H1 (cell line): Measurements from ENCODE around the gene GTF3C5. TPM values are rescaled to one million over a fixed set of nuclear protein-coding genes. Genes with fewer than 3 reads are reported as not detected.

Experiments
- CTCF ChIA-PET: fragments of 300-600 bp; sonication (Branson Sonifier 250); formaldehyde crosslinking; loops from one replicate; lab custom pipeline; 2021; ENCODE audit not compliant: partially characterized antibody; lab: Charles Lee
- POLR2A ChIA-PET: fragments of 300-600 bp; sonication (Branson Sonifier 250); formaldehyde crosslinking; loops from one replicate; lab custom pipeline; 2021; ENCODE audit warnings: inconsistent platforms; ENCODE audit not compliant: partially characterized antibody; lab: Charles Lee
- DNase-seq, 2 experiments: peaks; one replicate each; pipeline versions ENCODE4 v3.0.0 to v3.0.0-alpha.2; 2010 to 2022; ENCODE audit warnings: low spot score in 2 of 2, low read depth in 1 of 2, mixed read lengths in 1 of 2
- FAIRE-seq: peaks from 2 replicates; lab custom pipeline; 2011; peaks lifted over from hg19 to GRCh38; lab: Jason Lieb, UNC
- H2AFZ ChIP-seq: 2 replicates; pipeline ENCODE4 v1.8.1; 2012; ENCODE audit warnings: low read length, inconsistent platforms
- H2AK5ac ChIP-seq: 2 replicates; pipeline ENCODE4 v1.6.1; 2013; ENCODE audit warnings: low read depth, low read length
- H2BK120ac ChIP-seq: replicated peaks from 2 replicates; pipeline ENCODE3; 2013; ENCODE audit warnings: low read depth, low read length, inconsistent platforms
- H2BK12ac ChIP-seq: 2 replicates; pipeline ENCODE4 v1.6.1; 2013; ENCODE audit warnings: low read depth, low read length
- H2BK15ac ChIP-seq: 2 replicates; pipeline ENCODE4 v1.6.1; 2013; ENCODE audit warnings: low read length
- H2BK20ac ChIP-seq: 2 replicates; pipeline ENCODE4 v1.6.1; 2013; ENCODE audit warnings: low read length
- H2BK5ac ChIP-seq: 2 replicates; pipeline ENCODE4 v1.6.1; 2013; ENCODE audit warnings: low read depth, low read length
- H3K14ac ChIP-seq: 2 replicates; pipeline ENCODE4 v1.6.1; 2013; ENCODE audit warnings: inconsistent platforms; ENCODE audit not compliant: insufficient read length
- H3K18ac ChIP-seq: 2 replicates; pipeline ENCODE4 v1.6.1; 2013; ENCODE audit warnings: low read length; ENCODE audit errors: extremely low read depth
- H3K23ac ChIP-seq: 2 replicates; pipeline ENCODE4 v1.6.1; 2013; ENCODE audit warnings: inconsistent platforms; ENCODE audit not compliant: insufficient read length
- H3K23me2 ChIP-seq: 2 replicates; pipeline ENCODE4 v1.6.1; 2013; ENCODE audit warnings: low read depth, low read length
- H3K27ac ChIP-seq: 2 replicates; pipeline ENCODE4 v1.6.1; 2011; ENCODE audit warnings: low read depth, low read length, inconsistent platforms
- H3K27me3 ChIP-seq, 4 experiments: replicated peaks in 1 of 4; 1 replicate in 1 of 4; 2 replicates in 3 of 4; pipeline versions ENCODE4 v1.6.1 to v1.8.1; 2011 to 2013; ENCODE audit warnings: low read length in 3 of 4, mild to moderate bottlenecking in 3 of 4, inconsistent platforms in 2 of 4, mixed read lengths in 2 of 4, moderate library complexity in 1 of 4; ENCODE audit not compliant: control insufficient read depth in 3 of 4, insufficient read depth in 3 of 4; ENCODE audit errors: extremely low read depth in 1 of 4
- H3K36me3 ChIP-seq, 4 experiments: 2 replicates each; pipeline versions ENCODE4 v1.6.1 to v1.8.1; 2011 to 2013; ENCODE audit warnings: mild to moderate bottlenecking in 4 of 4, low read length in 3 of 4, moderate library complexity in 2 of 4, control low read depth in 1 of 4, inconsistent platforms in 1 of 4; ENCODE audit not compliant: insufficient read depth in 4 of 4, control insufficient read depth in 2 of 4
- H3K4ac ChIP-seq: replicated peaks from 2 replicates; pipeline ENCODE3; 2013; ENCODE audit warnings: low read length, low read depth, mixed read lengths, inconsistent platforms; ENCODE audit not compliant: insufficient read length
- H3K4me1 ChIP-seq, 4 experiments: replicated peaks in 1 of 4; 1 replicate in 1 of 4; 2 replicates in 3 of 4; pipeline versions ENCODE4 v1.6.1 to v1.8.1; 2011 to 2013; ENCODE audit warnings: low read length in 3 of 4, inconsistent platforms in 2 of 4, mixed read lengths in 1 of 4; ENCODE audit not compliant: insufficient read depth in 4 of 4, control insufficient read depth in 3 of 4
- H3K4me2 ChIP-seq, 2 experiments: 2 replicates each; pipeline versions ENCODE4 v1.6.1 to v1.8.1; 2011 to 2013; ENCODE audit warnings: low read depth in 2 of 2, low read length in 2 of 2, control low read depth in 1 of 2, inconsistent platforms in 1 of 2, mild to moderate bottlenecking in 1 of 2; ENCODE audit not compliant: insufficient read depth in 1 of 2
- H3K4me3 ChIP-seq, 4 experiments: fragments of 200-600, 300-600 bp in 1 of 4; sonication (generic), shearing (Covaris generic), sonication (Bioruptor Twin) in 1 of 4; 2 replicates each; pipeline versions ENCODE4 v1.5.1 to v1.8.1; 2011 to 2016; ENCODE audit warnings: low read length in 4 of 4, low read depth in 3 of 4, control low read depth in 2 of 4, inconsistent platforms in 2 of 4, mild to moderate bottlenecking in 2 of 4, mixed read lengths in 1 of 4, moderate library complexity in 1 of 4; ENCODE audit not compliant: insufficient read depth in 2 of 4; ENCODE audit errors: extremely low read depth in 1 of 4
- H3K56ac ChIP-seq: replicated peaks from 2 replicates; pipeline ENCODE3; 2013; ENCODE audit warnings: low read depth, mild to moderate bottlenecking, mixed read lengths, low read length, inconsistent platforms; ENCODE audit not compliant: insufficient read length
- H3K79me1 ChIP-seq: 2 replicates; pipeline ENCODE4 v1.6.1; 2013; ENCODE audit warnings: low read depth, low read length, control low read depth
- H3K79me2 ChIP-seq, 2 experiments: 2 replicates each; pipeline versions ENCODE4 v1.6.1 to v1.8.1; 2012 to 2013; ENCODE audit warnings: low read length in 2 of 2, mild to moderate bottlenecking in 2 of 2, inconsistent platforms in 1 of 2; ENCODE audit not compliant: insufficient read depth in 2 of 2, control insufficient read depth in 1 of 2
- H3K9ac ChIP-seq, 4 experiments: replicated peaks in 1 of 4; 1 replicate in 1 of 4; 2 replicates in 3 of 4; pipeline versions ENCODE4 v1.6.1 to v1.8.1; 2011 to 2013; ENCODE audit warnings: low read depth in 3 of 4, low read length in 3 of 4, control low read depth in 2 of 4, mild to moderate bottlenecking in 2 of 4, moderate library complexity in 2 of 4, inconsistent platforms in 1 of 4; ENCODE audit errors: extremely low read depth in 1 of 4
- H3K9me3 ChIP-seq, 2 experiments: 2 replicates each; pipeline versions ENCODE4 v1.6.1 to v1.8.1; 2012 to 2013; ENCODE audit warnings: mild to moderate bottlenecking in 2 of 2, moderate library complexity in 2 of 2, control low read depth in 1 of 2, inconsistent platforms in 1 of 2, low read depth in 1 of 2, low read length in 1 of 2, mixed read lengths in 1 of 2; ENCODE audit not compliant: insufficient read depth in 2 of 2
- H4K20me1 ChIP-seq, 2 experiments: replicated peaks in 1 of 2; 2 replicates each; pipeline versions ENCODE3 to v1.8.1; 2011 to 2013; ENCODE audit warnings: inconsistent platforms in 2 of 2, low read length in 2 of 2, mild to moderate bottlenecking in 1 of 2; ENCODE audit not compliant: insufficient read depth in 2 of 2, control insufficient read depth in 1 of 2
- H4K5ac ChIP-seq: 2 replicates; pipeline ENCODE4 v1.6.1; 2013; ENCODE audit warnings: low read length, low read depth, mixed read lengths, inconsistent platforms; ENCODE audit not compliant: insufficient read length
- H4K8ac ChIP-seq: 2 replicates; pipeline ENCODE4 v1.8.0; 2013; ENCODE audit warnings: mild to moderate bottlenecking, moderate library complexity, low read length, inconsistent platforms; ENCODE audit not compliant: insufficient read depth; ENCODE audit errors: extremely low read depth
- H4K91ac ChIP-seq: replicated peaks from 2 replicates; pipeline ENCODE3; 2013; ENCODE audit warnings: low read length, mixed read lengths, inconsistent platforms; ENCODE audit not compliant: insufficient read length
- ATF2 ChIP-seq: IDR thresholded peaks from 2 replicates; pipeline ENCODE4 v1.6.1; 2012; ENCODE audit warnings: low read length, inconsistent platforms
- ATF3 ChIP-seq: IDR thresholded peaks from 2 replicates; pipeline ENCODE4 v1.6.1; 2011; ENCODE audit warnings: low read depth, mild to moderate bottlenecking, low read length; ENCODE audit not compliant: insufficient read depth
- BACH1 ChIP-seq: IDR thresholded peaks from 2 replicates; pipeline ENCODE4 v1.6.1; 2012; ENCODE audit warnings: low read length, improper control_type of control experiment
- E2F6 ChIP-seq: IDR thresholded peaks from 2 replicates; pipeline ENCODE4 v1.6.1; 2012; ENCODE audit warnings: inconsistent platforms
- JUN ChIP-seq: IDR thresholded peaks from 2 replicates; pipeline ENCODE4 v1.6.1; 2011; ENCODE audit warnings: low read depth, mild to moderate bottlenecking, improper control_type of control experiment, low read length
- KDM1A ChIP-seq: fragments of 200-600, 300-600 bp; sonication (generic); IDR thresholded peaks from 2 replicates; pipeline ENCODE4 v1.7.1; 2016; ENCODE audit warnings: mild to moderate bottlenecking, low read length, borderline replicate concordance
- PHF8 ChIP-seq: fragments of 200-600 bp; sonication (generic); conservative IDR thresholded peaks from 2 replicates; pipeline ENCODE4 v1.7.1; 2012; ENCODE audit warnings: low read depth, mild to moderate bottlenecking, inconsistent platforms, low read length, moderate library complexity
- SIRT6 ChIP-seq: IDR thresholded peaks from one replicate; pipeline ENCODE4 v1.7.1; 2012; ENCODE audit warnings: low read length, inconsistent platforms
- SIX5 ChIP-seq: IDR thresholded peaks from 2 replicates; pipeline ENCODE4 v1.6.1; 2011; ENCODE audit warnings: mild to moderate bottlenecking, low read depth, low read length
- USF2 ChIP-seq: IDR thresholded peaks from 2 replicates; pipeline ENCODE4 v1.6.1; 2011; ENCODE audit warnings: low read length, improper control_type of control experiment
- WGBS, 2 experiments: shearing (Covaris generic) in 1 of 2; methylation state at CpG; one replicate each; pipeline versions ENCODE4 v1.1.6 to v1.1.7; 2013 to 2015; ENCODE audit warnings: low lambda C conversion rate in 2 of 2, mixed read lengths in 2 of 2, inconsistent platforms in 1 of 2, low coverage in 1 of 2, missing lambda C conversion rate in 1 of 2; ENCODE audit not compliant: insufficient replicate concordance in 2 of 2, insufficient coverage in 1 of 2, insufficient read length in 1 of 2; ENCODE audit errors: extremely low coverage in 1 of 2, missing lambda C conversion rate in 1 of 2; 5-methylcytosine and 5-hydroxymethylcytosine counted together
- polyA plus RNA-seq, 7 experiments: library from polyadenylated mRNA; depleted of rRNA in 3 of 7; stranded (reverse) in 5 of 7; unstranded in 2 of 7; fragments of >200 nt in 5 of 7; fragments of 200-250 nt in 2 of 7; gene quantifications; 1 replicate in 5 of 7; 2 replicates in 1 of 7; 4 replicates in 1 of 7; pipeline versions ENCODE4 v1.2.1 to v1.2.3, GENCODE V29; 2011 to 2013; ENCODE audit warnings: missing spikeins in 2 of 7, mixed read lengths in 2 of 7
- total RNA-seq: library from RNA; stranded (reverse); fragmentation: NEBNext Ultra II Directional; extraction: Animal tissue kit (Norgen Biotek cat#: 25700); gene quantifications from 2 replicates; pipeline ENCODE4 v1.2.1, GENCODE V29; 2021

Gene GTF3C5
- total and polyA plus RNA-seq, 2 of the 8 experiments (the other 6 are each of a cell fraction or from before 2014, with no cell fraction given): 78.7 to 87.1 TPM

- Histone ChIP-seq H3K4me3 (no peak overlapping the region), H3K18ac (no peak overlapping the region), H3K27me3 (no peaks in the 10 kb centered on the region), H4K91ac (no peak overlapping the region), H2AK5ac (no peak overlapping the region), H3K27ac (no peak overlapping the region), H3K9ac (no peak overlapping the region), H4K5ac (no peak overlapping the region), H3K36me3 (peaks cover 17 to 40% (median 31%) of the 10 kb centered on the region in 4 experiments), H2BK20ac (no peak overlapping the region), H2BK15ac (no peak overlapping the region), H3K23ac (no peak overlapping the region), H3K56ac (no peak overlapping the region), H4K20me1 (peaks cover 8 to 28% of the 10 kb centered on the region in 2 experiments), H3K79me1 (peaks cover 8% of the 10 kb centered on the region), H2BK120ac (no peak overlapping the region), H3K9me3 (no peaks in the 10 kb centered on the region), H2BK5ac (no peak overlapping the region), H3K79me2 (peaks cover 0 to 28% of the 10 kb centered on the region in 2 experiments; a peak in 2 of 4 replicates), H3K23me2 (no peaks in the 10 kb centered on the region), H3K4me1 (no peaks in the 10 kb centered on the region), H4K8ac (no peak overlapping the region), H3K14ac (no peak overlapping the region), H2AFZ (no peak overlapping the region), H3K4me2 (no peak overlapping the region), H2BK12ac (no peak overlapping the region), H3K4ac (no peak overlapping the region)
- WGBS, 2 experiments: 89% methylated on average over 8 of the region's 8 CpGs; no CpG with 5 or more reads in 1 of the 2 experiments
- DNase-seq (no peak), FAIRE-seq (no peak)
- ChIA-PET CTCF (interaction anchor here (0.9 to 4.6 kb wide), 5 partner anchors 11 to 104 kb away, joined by 3 to 23 read pairs (median 10); partner anchors contain the start of gene GTF3C5), POLR2A (interaction anchor here (1.1 to 1.6 kb wide), 2 partner anchors 11 to 17 kb away, joined by 4 read pairs; partner anchors contain the start of gene GTF3C5)
- TF ChIP-seq SIX5 (no peak), SIRT6 (no peak), ATF3 (no peak), PHF8 (no peak), ATF2 (no peak), JUN (no peak), KDM1A (no peak), E2F6 (no peak), BACH1 (no peak), USF2 (no peak)
Measured at GRCh38 chr9:133042676-133043075, 11.9 kb downstream of the GTF3C5 start.
